Tibial nerve (tissue), 3 donors: ENCODE results near the gene SPATS2.

ENCODE experiments used
- CTCF ChIP-seq, 5 experiments: fragments of 200-600 bp in 3 of 5; fragments of 450-650 bp in 2 of 5; sonication (generic) in 3 of 5; IDR thresholded peaks; one replicate each; pipeline ENCODE4 v1.5.1; 2016 to 2019; ENCODE audit warnings: antibody characterized with exemption in 5 of 5, mild to moderate bottlenecking in 3 of 5, moderate library complexity in 2 of 5
- POLR2A ChIP-seq, 2 donors: fragments of 450-650 bp; IDR thresholded peaks; one replicate each; pipeline ENCODE4 v1.6.1; 2017; ENCODE audit warnings: antibody characterized with exemption in 2 of 2, mild to moderate bottlenecking in 2 of 2, moderate library complexity in 2 of 2

GRCh38 chr12:49543221-49543913, 176.1 kb downstream of the SPATS2 start:
- TF ChIP-seq CTCF (IDR thresholded peaks at IDR 0.05) (no peak), POLR2A (IDR thresholded peaks at IDR 0.05) (no peak)
